Right renal cortex interstitium (tissue), 3 donors: ENCODE measurements around the gene EPB41L2. TPM values are rescaled to one million over a fixed set of nuclear protein-coding genes. Genes with fewer than 3 reads are reported as not detected.

Experiments
- DNase-seq, 3 donors: peaks; one replicate each; pipeline ENCODE4 v3.0.0-alpha.2; 2013; ENCODE audit warnings: low read depth in 3 of 3, low spot score in 2 of 3
- polyA plus RNA-seq, 3 donors: library from polyadenylated mRNA; unstranded; fragments of 120-200 nt; gene quantifications; one replicate each; pipeline ENCODE4 v1.2.1, GENCODE V29; 2013; ENCODE audit not compliant: insufficient read length in 3 of 3

EPB41L2 gene
- polyA plus RNA-seq, 3 donors: 138 to 163 (median 139) TPM

DNA sequence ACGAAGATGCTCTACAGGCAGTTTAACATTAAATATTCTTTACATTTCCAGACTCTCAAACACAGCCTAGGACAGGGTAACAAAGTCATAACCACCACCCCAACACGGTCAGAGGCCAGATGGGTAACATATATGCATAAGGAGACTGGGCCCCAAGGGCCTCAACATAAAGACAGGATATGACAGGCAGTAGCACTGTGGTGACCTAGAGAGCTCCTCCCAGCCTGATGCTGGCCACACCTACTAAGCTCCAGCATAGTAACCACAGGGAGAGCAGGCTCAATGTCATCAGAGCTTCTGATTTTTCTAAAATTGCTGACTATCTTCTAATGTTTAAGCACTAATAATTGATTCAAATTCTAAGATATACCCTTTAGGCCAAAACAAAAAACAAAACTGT lies 214.1 kb downstream of the EPB41L2 start:
- no peak for DNase-seq

DNA sequence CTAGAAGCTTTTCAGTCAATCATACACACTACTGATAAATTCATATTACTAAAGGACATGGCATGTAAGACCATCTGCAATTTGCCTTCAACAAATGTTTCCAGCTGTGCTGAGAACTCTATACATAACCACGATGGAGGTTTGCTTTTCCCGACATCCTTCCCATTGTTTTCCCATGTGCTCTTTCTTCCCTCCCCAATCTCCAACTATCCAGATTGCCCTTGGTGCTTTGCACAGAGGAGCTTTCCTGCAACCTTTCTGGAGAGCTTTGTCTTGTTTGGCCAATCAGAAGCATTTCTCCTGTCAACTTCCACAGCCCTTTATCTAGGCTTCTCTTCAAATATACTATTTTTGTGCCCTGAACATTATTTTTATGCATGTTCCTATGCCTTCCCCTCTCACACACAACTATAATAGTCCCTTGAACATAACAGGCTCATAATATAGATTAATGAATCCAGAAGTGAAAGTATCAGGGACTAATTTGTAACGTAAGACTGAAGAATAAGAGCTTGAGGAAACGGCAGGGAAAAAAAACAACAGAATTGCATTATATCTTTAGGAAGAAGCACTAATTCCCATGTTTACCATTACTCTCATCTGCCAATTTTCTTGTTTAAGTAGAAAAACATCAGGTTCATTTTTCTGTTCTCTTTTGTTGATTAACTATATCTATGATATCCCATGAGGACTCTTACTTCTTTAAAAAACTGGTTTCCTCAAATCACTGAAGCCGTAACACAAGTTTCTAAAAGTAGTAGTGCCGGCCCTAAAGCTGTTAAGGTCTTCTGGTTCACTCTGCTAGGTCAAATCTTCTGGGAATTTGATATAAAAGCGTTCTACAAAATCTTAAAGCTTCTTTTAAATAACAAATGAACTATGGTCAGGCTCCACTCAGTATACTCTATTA lies 215.8 kb downstream of the EPB41L2 start:
- no peak for DNase-seq

DNA sequence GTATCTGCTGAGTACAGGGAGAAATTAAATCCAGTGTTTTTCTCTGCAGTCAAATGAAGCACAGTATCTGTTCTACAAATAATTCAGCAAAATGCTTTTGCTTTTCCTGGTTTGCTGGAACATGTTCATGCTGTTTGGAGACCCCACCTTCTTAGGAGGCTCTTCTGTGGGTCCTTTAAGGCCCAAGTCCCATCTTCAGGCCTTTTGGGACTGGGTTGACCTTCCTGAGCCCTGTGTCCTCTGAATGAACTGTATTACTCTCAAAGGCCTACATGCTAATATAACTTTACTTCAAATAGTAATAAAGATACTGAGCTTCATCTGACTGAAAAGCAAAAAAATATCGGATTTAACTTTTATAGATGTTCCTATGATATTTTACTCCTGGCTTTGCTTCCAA lies 216.5 kb downstream of the EPB41L2 start:
- no peak for DNase-seq

DNA sequence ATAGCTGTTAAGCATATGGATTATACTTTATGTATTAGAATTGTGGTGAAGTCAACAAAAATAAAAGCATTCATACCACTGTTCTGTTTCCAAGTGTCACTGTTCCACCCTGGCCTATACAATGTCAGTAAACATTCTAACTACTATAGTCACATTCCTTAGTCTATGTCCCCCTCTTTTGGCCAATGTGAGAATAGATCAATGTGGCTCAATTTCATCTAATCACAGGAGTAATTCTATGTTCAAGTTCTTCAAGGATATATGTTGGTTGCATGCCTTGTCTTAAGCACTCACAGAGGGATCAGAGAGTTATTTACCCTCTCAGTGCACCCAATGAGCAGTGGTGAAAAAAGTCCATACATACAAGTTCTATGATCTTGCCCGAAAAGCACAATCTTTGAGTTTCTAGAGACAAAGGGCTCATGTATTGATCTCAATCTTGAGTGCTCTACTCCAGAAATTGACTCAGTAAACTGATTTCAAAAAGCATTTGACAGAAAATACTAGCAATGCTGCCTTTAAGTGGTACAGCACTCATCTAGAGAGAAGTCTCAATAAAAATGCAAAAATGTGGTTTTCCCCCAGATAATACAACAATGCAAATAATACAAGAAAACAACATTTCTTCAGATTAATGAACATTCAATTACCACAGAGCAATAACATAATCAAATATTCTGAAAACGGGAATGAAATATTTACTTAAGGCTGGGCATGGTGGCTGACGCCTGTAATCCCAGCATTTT lies 219.3 kb downstream of the EPB41L2 start:
- DNase-seq: no peak

DNA sequence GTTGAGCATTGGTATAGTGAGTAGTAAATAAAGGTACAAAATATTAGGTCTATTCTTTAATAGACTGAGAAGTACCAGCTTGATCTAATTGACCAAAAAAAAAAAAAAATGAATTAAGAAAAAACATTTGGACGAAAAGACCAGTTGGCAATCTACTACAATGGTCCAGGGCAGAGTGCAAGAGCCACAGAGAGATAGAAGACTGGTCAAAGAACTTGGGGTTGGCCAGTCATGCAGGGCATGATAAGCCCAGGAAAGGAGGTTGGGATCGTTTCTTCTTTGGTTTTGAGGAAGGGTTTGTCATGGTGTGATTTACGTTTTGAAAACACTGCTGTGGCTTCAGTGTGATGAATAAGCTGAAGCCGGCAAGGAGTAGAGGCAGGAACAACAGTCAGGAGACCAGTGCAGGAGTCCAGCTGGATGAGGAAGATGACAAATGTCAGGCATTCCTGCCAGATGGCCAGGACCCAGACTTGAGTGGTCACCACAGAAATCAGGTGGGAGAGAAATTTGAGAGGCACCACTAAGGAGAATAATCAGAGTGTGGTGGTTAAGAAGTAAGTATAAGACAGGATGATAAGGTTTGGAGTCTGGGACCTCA lies 221.8 kb downstream of the EPB41L2 start:
- no peak for DNase-seq

DNA sequence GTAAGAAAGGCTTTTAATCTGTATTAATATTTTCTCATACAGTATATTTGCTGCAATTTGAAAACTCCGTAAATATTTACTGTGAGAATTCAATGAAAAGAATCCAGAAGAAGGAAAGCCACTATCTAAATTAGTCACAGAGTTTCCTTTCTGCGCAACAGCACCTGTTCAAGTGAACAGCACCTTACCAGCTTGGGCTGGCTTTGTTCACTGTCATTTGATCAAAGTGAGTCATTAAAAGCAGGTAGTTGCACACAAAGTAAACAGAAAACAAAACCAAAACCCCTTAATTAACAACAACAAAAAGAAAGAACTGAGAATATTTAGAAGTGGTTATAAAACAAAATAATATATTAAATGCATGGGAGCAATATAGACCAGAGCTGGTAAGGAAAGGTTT lies 223.0 kb downstream of the EPB41L2 start:
- DNase-seq: no peak

DNA sequence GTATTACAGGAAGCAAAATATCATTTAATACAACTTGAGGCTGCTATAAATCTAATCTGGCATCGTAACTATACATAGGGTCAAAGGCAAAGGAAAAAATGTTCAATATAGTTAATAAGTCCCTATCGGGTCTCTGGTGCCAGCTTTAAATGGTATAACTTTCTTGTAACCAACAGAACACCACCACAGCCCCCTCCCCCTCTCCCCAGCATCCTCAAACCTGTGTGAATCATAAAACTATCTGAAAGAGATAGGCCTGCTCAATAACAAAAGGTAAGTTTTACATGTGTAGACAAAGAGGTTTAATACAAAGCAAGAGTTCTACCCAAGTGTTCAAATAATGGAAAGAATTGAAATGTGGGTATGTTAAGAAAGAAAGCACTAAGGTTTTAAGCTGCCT lies 223.7 kb downstream of the EPB41L2 start:
- DNase-seq: no peak

DNA sequence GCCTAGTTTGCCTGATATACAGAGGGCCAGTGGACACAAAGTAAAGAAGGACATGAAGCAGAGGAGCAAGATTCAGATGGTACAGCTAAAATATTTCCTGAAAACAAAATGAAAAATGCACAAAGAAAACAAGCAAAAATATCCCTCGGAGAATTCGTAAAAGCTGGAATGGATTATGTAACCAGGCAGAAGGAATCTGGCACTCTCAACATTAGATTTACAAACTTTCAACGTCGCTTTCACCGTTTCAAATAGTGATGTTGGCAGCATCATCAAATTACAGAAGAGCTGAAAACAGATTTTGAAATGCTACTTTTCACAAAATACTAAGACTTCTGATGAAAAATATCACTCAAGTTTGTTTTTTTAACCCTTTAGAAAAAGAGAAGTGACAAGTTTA lies 224.1 kb downstream of the EPB41L2 start:
- no peak for DNase-seq

DNA sequence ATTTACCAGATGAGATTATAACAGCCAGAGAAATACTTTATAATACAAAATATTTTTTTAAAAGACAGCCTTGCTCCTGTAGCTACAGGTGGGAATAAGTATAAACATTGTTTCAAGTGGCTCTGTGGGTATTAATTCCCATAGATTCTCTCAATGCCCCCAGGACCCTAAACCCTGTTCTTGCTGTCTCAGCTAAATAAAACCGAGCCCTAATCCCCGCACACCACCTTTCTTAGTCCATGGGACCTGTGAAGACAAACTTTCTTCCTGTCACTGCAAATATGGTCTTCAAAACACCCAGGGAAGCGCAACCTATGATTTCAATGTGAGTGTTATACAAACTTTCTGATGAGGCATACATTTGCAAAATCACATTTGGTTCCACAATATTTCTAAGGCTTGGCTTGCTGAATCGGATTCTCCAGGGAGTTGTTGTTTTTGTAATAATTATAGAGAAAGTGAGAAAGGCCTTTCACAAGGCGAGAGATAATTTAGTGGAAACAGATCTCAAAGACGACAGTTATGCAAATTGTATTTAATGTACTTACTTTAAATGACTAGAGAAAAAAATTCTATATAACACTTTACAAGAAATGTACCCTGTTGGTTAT lies 224.7 kb downstream of the EPB41L2 start:
- no peak for DNase-seq

DNA sequence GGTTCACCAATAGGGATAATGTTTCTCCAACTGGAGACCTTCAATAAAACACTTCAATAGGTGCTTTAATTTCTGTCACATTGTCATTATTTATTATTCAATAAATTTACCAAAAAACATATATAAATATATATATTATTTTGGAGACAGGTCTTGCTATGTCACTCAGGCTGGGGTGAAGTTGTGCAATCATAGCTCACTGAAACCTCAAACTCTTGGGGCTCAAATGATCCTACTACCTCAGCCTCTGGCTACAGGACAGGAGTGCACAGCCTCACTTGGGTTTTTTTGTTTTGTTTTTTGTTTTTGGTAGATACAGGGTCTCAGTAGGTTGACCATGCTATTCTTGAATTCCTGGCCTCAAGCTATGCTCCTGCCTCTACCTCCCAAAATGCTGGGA lies 226.0 kb downstream of the EPB41L2 start:
- no peak for DNase-seq

DNA sequence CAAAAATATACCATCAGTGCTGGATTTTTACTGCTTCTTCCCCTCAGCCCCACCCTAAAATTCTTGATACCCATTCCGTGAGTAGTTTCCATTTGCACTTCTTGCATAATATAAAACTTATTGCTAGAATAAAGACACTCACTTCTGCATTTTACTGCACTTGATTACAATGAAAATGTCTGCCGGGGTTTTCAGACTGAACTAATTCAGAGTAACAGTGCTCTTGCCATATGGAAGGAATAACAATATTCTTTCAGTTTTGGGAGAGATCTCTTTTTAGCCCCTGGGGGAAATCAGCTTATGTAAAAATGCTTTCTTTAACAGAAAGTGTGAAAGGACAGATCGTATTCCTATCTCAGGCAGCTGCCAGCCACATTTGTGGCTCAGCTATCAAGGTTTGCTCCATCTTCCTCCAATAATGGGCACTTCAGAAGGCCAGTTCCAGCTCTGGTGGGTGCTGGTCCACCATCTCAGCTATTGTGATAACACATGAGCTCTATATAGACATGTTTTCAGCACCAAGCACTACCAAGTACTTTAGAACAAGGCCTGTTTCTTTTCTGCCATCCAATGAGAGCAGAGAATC lies 226.9 kb downstream of the EPB41L2 start:
- no peak for DNase-seq

DNA sequence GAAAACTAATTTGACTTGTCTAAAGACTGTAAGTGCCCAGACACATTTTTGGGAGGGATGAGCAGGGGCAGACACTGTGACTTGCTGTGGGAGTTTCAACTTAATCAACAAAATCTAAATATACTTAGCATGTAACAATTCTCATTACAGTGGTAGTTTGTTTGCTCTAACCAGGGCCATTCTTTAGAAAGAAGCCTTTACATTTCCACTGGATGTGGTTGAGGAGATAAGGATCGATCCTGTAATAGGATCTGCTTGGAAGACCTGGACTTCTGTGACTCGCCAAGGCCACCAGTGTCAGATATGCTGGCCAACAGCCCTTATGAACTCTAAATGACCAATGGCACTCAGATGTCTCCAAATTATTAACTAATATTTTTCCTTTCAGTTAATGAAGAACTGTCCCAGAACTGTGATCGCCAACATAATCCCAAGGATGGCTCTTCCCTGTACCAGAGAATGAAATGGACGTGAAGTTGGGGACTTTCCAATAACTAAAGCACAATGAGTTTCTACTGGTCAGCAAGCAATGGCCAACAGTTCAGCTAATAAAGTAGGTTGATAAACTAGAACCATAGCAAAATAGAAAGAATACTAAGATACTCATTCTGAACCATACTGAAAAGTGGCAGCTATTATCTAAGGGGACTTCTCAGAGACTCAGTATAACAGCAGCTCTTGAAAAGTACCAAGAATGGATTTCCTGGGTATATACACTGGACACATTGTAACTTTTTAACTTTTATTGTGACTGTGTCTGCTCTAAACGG lies 228.4 kb downstream of the EPB41L2 start:
- no peak for DNase-seq

DNA sequence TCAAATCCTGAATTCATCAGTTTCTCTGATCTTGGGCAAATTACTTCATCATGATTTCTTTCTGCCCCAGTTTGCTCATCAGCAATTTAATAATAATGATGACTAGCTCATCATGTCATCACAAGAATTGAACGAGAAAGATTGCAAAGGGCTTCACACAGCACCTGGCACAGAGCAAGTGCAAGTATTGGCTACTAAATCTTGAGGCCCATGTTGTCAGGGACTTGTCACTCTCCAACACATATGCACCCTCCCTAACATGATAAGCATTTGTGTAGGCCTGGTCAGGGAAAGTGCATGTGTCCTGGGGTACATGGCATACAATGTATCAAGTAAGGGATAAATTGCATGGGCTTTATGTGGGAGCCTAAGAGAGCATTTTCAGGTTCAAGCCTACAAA lies 229.5 kb downstream of the EPB41L2 start:
- no peak for DNase-seq

DNA sequence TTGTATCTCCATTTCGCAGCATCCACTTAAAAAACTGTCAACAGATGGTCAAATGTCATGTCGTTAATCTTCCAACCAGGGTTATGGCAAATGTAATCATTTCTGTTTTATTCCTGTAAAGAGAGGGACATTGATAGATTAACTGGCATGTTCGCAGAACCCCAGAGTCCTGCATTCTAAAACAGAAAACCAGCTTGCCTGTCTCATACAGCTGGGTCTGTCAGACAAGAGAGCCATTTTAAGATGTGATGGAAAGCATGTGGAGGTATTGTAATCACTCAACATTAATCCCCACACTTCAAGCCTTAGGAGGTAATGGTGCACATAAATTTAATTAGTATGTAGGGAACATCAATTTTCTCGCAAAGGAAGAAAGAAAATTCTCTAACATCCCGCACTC lies 231.4 kb downstream of the EPB41L2 start:
- DNase-seq: no peak

DNA sequence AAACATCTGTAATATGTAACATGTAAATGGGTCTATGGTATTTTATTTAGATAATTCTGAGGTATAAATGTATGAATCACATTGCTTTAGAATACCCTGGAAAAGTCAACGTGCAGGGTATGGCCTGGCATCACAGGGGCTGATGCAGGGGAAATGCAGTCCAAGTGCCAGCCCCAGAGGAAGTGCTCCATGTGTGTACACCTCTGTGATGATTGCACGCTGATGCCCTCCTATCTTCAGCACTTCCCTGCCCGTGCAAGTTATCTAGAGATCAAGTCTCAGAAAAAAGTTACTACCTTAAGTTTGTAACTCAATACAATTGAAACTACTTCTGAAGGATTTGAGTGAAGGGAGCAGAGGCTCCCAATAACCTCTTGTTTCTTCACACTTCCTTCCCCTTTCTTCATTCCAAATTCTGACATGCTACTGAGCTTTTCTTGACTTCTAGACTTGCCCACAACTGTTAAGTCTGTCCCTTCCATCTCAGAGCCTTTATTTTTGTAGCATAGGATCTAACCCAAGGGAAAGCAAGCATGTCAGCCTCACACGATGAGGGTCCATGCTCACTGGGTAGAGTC lies 233.6 kb downstream of the EPB41L2 start:
- no peak for DNase-seq

DNA sequence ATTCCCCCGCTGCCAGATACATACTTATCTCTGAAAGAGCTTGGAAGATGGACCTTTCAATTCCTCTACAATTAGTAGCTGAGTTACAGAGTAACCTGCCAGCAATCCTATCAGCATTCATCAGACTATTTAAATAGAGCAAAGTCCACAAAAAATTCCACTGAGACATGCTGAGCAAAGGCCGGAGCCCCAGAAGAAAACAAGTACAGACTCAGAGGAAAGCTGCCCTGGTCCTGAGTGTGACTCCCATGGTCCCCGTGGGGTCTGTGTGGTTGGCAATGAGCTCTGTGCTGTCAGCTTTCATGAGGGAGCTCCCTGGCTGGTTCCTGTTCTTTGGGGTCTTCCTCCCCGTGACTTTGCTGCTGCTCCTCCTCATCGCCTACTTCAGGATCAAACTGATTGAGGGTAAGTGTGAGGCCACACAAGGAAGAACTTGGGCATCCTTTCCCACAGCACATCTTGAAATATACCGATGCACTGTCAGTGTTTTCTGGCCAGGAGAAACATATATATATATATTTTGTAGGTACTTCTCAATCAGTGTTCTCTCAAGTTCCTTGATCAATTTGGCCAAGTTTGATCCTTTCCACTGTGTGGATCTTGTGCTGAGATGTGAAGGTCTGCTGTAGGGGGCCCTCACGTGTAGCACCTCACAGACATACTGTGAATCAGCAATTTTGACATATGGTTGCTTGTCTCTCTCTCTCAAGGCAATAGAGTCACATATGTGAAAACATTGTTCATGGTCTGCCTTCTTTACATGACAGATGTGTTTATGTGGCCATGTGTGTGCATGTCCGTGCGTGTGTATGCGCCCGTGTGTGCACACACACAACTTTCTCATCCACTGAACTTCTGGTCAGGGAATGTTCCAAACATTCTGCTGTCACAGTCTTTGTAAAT lies 235.5 kb downstream of the EPB41L2 start, which contains the start of gene SMLR1:
SMLR1 (plus strand) TSS at position 160 of the 903 bp plus-strand sequence; CDS start at position 168, 8 bp downstream.
- DNase-seq: no peak

DNA sequence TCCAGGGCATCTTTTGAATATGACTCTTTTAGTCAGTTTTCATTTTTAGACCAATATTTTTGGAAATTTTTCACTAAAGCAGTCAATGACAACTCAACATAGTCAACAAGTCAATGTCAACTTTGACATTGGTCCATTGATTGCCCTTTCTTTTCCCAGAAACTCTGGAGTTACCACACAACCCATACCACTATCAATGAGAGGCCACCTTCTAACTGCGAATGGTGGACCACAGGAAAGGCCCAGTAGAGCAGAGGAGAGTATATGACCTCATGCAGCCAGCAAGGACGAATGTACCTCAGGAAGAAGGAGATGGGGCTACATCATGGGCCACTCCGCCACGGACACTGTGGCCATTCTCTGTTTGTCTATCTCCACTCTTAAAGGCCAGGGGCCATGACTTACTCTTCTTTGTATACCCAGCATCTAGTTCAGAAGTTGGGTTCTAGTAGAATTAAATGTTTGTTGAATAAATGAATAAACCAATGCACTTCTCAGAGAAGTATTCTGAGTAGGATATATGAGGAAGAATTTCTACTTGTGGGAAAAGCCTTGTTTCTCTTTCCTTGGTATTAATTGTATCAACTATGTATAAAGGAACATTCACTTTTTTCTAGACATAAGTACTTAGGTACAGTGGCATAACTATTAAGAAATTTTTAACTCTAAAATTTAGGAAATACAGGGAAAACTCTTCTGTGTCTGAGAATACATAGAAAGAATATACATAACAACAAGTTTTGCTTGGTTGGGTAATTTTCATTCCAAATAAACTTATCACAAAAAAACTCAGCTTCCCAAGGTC lies 236.4 kb downstream of the EPB41L2 start:
- no peak for DNase-seq
